HepG2 (cell line): Measurements from ENCODE around the gene OR2F2. TPM values are rescaled to one million over a fixed set of nuclear protein-coding genes. Genes with fewer than 3 reads are reported as not detected.

Experiments
- AGO1 ChIP-seq: fragments of 200-400 bp; formaldehyde crosslinking; IDR thresholded peaks from 2 replicates; pipeline ENCODE4 v1.6.1; 2017; ENCODE audit warnings: mild to moderate bottlenecking, low read depth, low read length, moderate library complexity; ENCODE audit not compliant: poor library complexity, severe bottlenecking
- ATF7 ChIP-seq, 2 experiments: fragments of 450-650 bp in 1 of 2; sonication (generic) in 1 of 2; formaldehyde crosslinking in 1 of 2; IDR thresholded peaks; 2 replicates each; pipeline versions ENCODE4 v1.4.0 to v1.6.1; 2016 to 2020; ENCODE audit warnings: antibody characterized with exemption in 1 of 2, mild to moderate bottlenecking in 1 of 2, missing genetic modification reagents in 1 of 2
- BCL6 ChIP-seq: IDR thresholded peaks from 2 replicates; pipeline ENCODE4 v1.6.1; 2016; ENCODE audit warnings: missing genetic modification reagents, missing compliant biosample characterization
- CEBPG ChIP-seq: IDR thresholded peaks from 2 replicates; pipeline ENCODE4 v1.6.1; 2016
- ELF4 ChIP-seq: sonication (generic); formaldehyde crosslinking; IDR thresholded peaks from 2 replicates; pipeline ENCODE4 v1.5.0; 2020; ENCODE audit warnings: missing genetic modification reagents, mild to moderate bottlenecking, moderate library complexity, borderline replicate concordance
- KDM3A ChIP-seq: IDR thresholded peaks from 2 replicates; pipeline ENCODE4 v1.6.1; 2018; ENCODE audit warnings: low read depth, missing compliant biosample characterization
- MAFF ChIP-seq: IDR thresholded peaks from 2 replicates; pipeline ENCODE4 v1.6.1; 2011; ENCODE audit warnings: low read depth, low read length, improper control_type of control experiment
- MYC ChIP-seq: sonication (generic); formaldehyde crosslinking; IDR thresholded peaks from 2 replicates; pipeline ENCODE4 v1.9.0; 2021; ENCODE audit warnings: missing genetic modification reagents, borderline replicate concordance
- MYNN ChIP-seq: sonication (generic); formaldehyde crosslinking; IDR thresholded peaks from 2 replicates; pipeline ENCODE4 v1.4.0; 2020; ENCODE audit warnings: mild to moderate bottlenecking, low read depth, missing genetic modification reagents
- ONECUT2 ChIP-seq: sonication (generic); formaldehyde crosslinking; IDR thresholded peaks from 2 replicates; pipeline ENCODE4 v1.4.0; 2020; ENCODE audit warnings: missing genetic modification reagents
- PHF20 ChIP-seq: sonication (generic); formaldehyde crosslinking; IDR thresholded peaks from 2 replicates; pipeline ENCODE4 v1.5.0; 2020; ENCODE audit warnings: mild to moderate bottlenecking, missing genetic modification reagents
- PHF5A ChIP-seq: IDR thresholded peaks from one replicate; pipeline ENCODE4 v1.6.1; 2018; ENCODE audit warnings: low read depth, missing genetic modification reagents; ENCODE audit not compliant: unreplicated experiment
- RXRA ChIP-seq: sonication (generic); formaldehyde crosslinking; IDR thresholded peaks from 2 replicates; pipeline ENCODE4 v1.5.1; 2020; ENCODE audit warnings: missing genetic modification reagents
- SCMH1 ChIP-seq: sonication (generic); formaldehyde crosslinking; IDR thresholded peaks from 2 replicates; pipeline ENCODE4 v1.9.0; 2021; ENCODE audit warnings: missing genetic modification reagents, mild to moderate bottlenecking, borderline replicate concordance
- SIX4 ChIP-seq: sonication (generic); formaldehyde crosslinking; IDR thresholded peaks from 2 replicates; pipeline ENCODE4 v1.4.0; 2020; ENCODE audit warnings: missing genetic modification reagents
- SRSF4 ChIP-seq: fragments of 200-400 bp; formaldehyde crosslinking; IDR thresholded peaks from one replicate; pipeline ENCODE4 v1.6.1; 2018; ENCODE audit warnings: mild to moderate bottlenecking, low read depth, low read length, moderate library complexity; ENCODE audit not compliant: poor library complexity, severe bottlenecking
- SRY ChIP-seq: sonication (generic); formaldehyde crosslinking; IDR thresholded peaks from 2 replicates; pipeline ENCODE4 v1.8.0; 2022; ENCODE audit warnings: mild to moderate bottlenecking, missing genetic modification reagents
- ZEB1 ChIP-seq: IDR thresholded peaks from 2 replicates; pipeline ENCODE4 v1.6.1; 2012; ENCODE audit warnings: mild to moderate bottlenecking, low read depth, inconsistent platforms; ENCODE audit not compliant: insufficient replicate concordance
- ZNF20 ChIP-seq: sonication (generic); formaldehyde crosslinking; IDR thresholded peaks from 2 replicates; pipeline ENCODE4 v1.4.0; 2020; ENCODE audit warnings: mild to moderate bottlenecking, moderate library complexity, missing genetic modification reagents
- ZNF256 ChIP-seq: sonication (generic); formaldehyde crosslinking; conservative IDR thresholded peaks from 2 replicates; pipeline ENCODE4 v1.4.0; 2020; ENCODE audit warnings: missing genetic modification reagents
- ZNF788 ChIP-seq: sonication (generic); formaldehyde crosslinking; IDR thresholded peaks from 2 replicates; pipeline ENCODE4 v1.5.0; 2020; ENCODE audit warnings: mild to moderate bottlenecking, missing genetic modification reagents, borderline replicate concordance
- polyA plus RNA-seq, 8 experiments: library from polyadenylated mRNA; depleted of rRNA in 3 of 8; stranded (reverse) in 7 of 8; unstranded in 1 of 8; fragments of >200 nt; fragmentation: Illumina TruSeq in 4 of 8; extraction: Trizol in 4 of 8; gene quantifications; 2 replicates each; pipeline versions ENCODE4 v1.2.1 to v1.2.3, GENCODE V29; 2011 to 2016; ENCODE audit warnings: low read depth in 4 of 8, missing spikeins in 1 of 8, mixed read lengths in 1 of 8; ENCODE audit not compliant: insufficient read depth in 1 of 8
- total RNA-seq, 5 experiments: library from RNA; depleted of rRNA; stranded (reverse); fragments of >200 nt; fragmentation: Illumina TruSeq; extraction: Trizol; gene quantifications; 2 replicates each; pipeline ENCODE4 v1.2.3, GENCODE V29; 2016; ENCODE audit warnings: low read depth in 1 of 5
- TF ChIP-seq, protein P1 (sequence below): sonication (generic); formaldehyde crosslinking; conservative IDR thresholded peaks from 2 replicates; pipeline ENCODE4 v1.4.0; 2020; ENCODE audit warnings: mild to moderate bottlenecking, missing genetic modification reagents, moderate library complexity
- TF ChIP-seq, protein P2 (sequence below): sonication (generic); formaldehyde crosslinking; IDR thresholded peaks from 2 replicates; pipeline ENCODE4 v1.5.1; 2020; ENCODE audit warnings: mild to moderate bottlenecking, missing genetic modification reagents, borderline replicate concordance
- TF ChIP-seq, protein P3 (sequence below): IDR thresholded peaks from 2 replicates; pipeline ENCODE4 v1.6.1; 2016

OR2F2 gene
- total and polyA plus RNA-seq, 2 of the 13 experiments (the other 11 are each of a cell fraction or from before 2014, with no cell fraction given), result 0.13 TPM; not detected in 1

DNA sequence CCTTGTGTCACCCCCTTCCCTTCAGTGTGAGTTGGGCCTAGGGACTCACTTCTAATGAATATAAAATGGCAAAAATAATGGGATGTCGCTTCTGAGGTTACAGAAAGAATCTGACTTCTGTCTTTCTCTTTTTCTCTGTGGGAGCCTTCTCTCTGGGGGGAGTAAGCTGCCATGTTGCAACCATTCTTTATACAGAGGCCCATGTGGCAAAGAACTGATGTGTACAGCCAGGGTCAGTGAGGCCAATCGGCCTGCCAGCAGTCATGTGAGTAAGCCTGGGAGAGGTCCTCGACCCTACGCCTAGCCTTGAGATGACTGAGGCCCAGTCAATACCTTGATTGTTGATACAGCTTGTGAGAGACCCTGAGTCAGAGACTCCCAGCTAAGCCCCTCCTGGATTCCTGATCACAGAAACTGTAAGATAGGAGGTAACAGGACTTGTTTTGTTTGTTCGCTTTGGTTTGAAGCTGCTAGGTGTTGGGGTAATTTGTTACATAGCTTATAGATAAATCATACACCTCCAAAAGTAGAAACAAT, 34.7 kb upstream of the OR2F2 start (continued):
- TF ChIP-seq MYC (peak; percentile 74; the same call in 1 of the 2 replicates), BCL6 (CRISPR knock-in tag) (peak; percentile 79), CEBPG (CRISPR knock-in tag) (peak; percentile 83), SCMH1 (CRISPR knock-in tag) (no peak), ATF7 (IDR thresholded peaks at IDR 0.05) (no peak), ATF7 (CRISPR knock-in tag; IDR thresholded peaks at IDR 0.05) (peak; percentile 20; the same call in 1 of the 2 replicates), RXRA (CRISPR knock-in tag) (peak; percentile 98), SRSF4 (no peak), PHF5A (CRISPR knock-in tag) (peak; percentile 73), KDM3A (CRISPR knock-in tag) (peak; percentile 23; the same call in 1 of the 2 replicates), MYNN (CRISPR knock-in tag) (no peak), ELF4 (no peak), MAFF (no peak; the same call in 1 of the 2 replicates), PHF20 (CRISPR knock-in tag) (no peak), ONECUT2 (CRISPR knock-in tag) (peak; percentile 80; the same call in 1 of the 2 replicates), SRY (CRISPR knock-in tag) (no peak), AGO1 (no peak), SIX4 (peak; percentile 45; the same call in 1 of the 2 replicates), ZNF256 (CRISPR knock-in tag) (no peak), ZNF788 (CRISPR knock-in tag) (peak; percentile 60; the same call in 1 of the 2 replicates), ZNF20 (CRISPR knock-in tag) (no peak), ZEB1 (peak; percentile 33)
- TF ChIP-seq, protein P1, sequence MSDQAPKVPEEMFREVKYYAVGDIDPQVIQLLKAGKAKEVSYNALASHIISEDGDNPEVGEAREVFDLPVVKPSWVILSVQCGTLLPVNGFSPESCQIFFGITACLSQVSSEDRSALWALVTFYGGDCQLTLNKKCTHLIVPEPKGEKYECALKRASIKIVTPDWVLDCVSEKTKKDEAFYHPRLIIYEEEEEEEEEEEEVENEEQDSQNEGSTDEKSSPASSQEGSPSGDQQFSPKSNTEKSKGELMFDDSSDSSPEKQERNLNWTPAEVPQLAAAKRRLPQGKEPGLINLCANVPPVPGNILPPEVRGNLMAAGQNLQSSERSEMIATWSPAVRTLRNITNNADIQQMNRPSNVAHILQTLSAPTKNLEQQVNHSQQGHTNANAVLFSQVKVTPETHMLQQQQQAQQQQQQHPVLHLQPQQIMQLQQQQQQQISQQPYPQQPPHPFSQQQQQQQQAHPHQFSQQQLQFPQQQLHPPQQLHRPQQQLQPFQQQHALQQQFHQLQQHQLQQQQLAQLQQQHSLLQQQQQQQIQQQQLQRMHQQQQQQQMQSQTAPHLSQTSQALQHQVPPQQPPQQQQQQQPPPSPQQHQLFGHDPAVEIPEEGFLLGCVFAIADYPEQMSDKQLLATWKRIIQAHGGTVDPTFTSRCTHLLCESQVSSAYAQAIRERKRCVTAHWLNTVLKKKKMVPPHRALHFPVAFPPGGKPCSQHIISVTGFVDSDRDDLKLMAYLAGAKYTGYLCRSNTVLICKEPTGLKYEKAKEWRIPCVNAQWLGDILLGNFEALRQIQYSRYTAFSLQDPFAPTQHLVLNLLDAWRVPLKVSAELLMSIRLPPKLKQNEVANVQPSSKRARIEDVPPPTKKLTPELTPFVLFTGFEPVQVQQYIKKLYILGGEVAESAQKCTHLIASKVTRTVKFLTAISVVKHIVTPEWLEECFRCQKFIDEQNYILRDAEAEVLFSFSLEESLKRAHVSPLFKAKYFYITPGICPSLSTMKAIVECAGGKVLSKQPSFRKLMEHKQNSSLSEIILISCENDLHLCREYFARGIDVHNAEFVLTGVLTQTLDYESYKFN (CRISPR knock-in tag), result peak; percentile 85
- TF ChIP-seq, protein P2, sequence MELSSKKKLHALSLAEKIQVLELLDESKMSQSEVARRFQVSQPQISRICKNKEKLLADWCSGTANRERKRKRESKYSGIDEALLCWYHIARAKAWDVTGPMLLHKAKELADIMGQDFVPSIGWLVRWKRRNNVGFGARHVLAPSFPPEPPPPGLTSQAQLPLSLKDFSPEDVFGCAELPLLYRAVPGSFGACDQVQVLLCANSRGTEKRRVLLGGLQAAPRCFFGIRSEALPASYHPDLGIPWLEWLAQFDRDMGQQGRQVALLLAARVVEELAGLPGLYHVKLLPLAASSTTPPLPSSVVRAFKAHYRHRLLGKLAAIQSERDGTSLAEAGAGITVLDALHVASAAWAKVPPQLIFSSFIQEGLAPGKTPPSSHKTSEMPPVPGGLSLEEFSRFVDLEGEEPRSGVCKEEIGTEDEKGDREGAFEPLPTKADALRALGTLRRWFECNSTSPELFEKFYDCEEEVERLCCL (CRISPR knock-in tag), result no peak
- TF ChIP-seq, protein P3, sequence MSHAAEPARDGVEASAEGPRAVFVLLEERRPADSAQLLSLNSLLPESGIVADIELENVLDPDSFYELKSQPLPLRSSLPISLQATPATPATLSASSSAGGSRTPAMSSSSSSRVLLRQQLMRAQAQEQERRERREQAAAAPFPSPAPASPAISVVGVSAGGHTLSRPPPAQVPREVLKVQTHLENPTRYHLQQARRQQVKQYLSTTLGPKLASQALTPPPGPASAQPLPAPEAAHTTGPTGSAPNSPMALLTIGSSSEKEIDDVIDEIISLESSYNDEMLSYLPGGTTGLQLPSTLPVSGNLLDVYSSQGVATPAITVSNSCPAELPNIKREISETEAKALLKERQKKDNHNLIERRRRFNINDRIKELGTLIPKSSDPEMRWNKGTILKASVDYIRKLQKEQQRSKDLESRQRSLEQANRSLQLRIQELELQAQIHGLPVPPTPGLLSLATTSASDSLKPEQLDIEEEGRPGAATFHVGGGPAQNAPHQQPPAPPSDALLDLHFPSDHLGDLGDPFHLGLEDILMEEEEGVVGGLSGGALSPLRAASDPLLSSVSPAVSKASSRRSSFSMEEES (CRISPR knock-in tag), result peak; percentile 99
